Measurements from ENCODE around the gene SND1. TPM values are rescaled to one million over a fixed set of nuclear protein-coding genes. Genes with fewer than 3 reads are reported as not detected.
A peak's percentile ranks its signal among the peaks of the same experiment; 100 is the strongest.

SND1 gene
- total RNA-seq (234 and 249 TPM in 2 replicates), polyA plus RNA-seq (113 and 116 TPM in 2 replicates), polyA minus RNA-seq (269 and 273 TPM in 2 replicates), Bru-seq, nascent RNA (percentile 95 among the genes with signal in this experiment), BruChase-seq, experiment 1, labeled RNA remaining after a 6-hour chase (percentile 74 among the genes with signal in this experiment), BruChase-seq, experiment 2, labeled RNA remaining after a 2-hour chase (percentile 74 among the genes with signal in this experiment)
- polyA plus RNA-seq (2011; cell fraction: cytosol; rRNA removed): 142 and 145 TPM in 2 replicates
- polyA plus RNA-seq (2011; cell fraction: nucleus; rRNA removed): 150 and 152 TPM in 2 replicates
- 164 and 205 TPM in 2 replicates for polyA plus RNA-seq (2012)
- 158 TPM for polyA minus RNA-seq (2011; cell fraction: cytosol; rRNA and poly(A)+ RNA removed)
- polyA minus RNA-seq (2011; cell fraction: nucleus; rRNA and poly(A)+ RNA removed): 216 and 269 TPM in 2 replicates
- long read RNA-seq, transcript SND1-201 (24 exons, 3,476 nt): major isoform, 349 of 429 reads
- long read RNA-seq, partial matches to known transcripts: 54 of 429 reads
- long read RNA-seq, other reads (novel, unspliced or antisense): 25 of 429 reads

DNA sequence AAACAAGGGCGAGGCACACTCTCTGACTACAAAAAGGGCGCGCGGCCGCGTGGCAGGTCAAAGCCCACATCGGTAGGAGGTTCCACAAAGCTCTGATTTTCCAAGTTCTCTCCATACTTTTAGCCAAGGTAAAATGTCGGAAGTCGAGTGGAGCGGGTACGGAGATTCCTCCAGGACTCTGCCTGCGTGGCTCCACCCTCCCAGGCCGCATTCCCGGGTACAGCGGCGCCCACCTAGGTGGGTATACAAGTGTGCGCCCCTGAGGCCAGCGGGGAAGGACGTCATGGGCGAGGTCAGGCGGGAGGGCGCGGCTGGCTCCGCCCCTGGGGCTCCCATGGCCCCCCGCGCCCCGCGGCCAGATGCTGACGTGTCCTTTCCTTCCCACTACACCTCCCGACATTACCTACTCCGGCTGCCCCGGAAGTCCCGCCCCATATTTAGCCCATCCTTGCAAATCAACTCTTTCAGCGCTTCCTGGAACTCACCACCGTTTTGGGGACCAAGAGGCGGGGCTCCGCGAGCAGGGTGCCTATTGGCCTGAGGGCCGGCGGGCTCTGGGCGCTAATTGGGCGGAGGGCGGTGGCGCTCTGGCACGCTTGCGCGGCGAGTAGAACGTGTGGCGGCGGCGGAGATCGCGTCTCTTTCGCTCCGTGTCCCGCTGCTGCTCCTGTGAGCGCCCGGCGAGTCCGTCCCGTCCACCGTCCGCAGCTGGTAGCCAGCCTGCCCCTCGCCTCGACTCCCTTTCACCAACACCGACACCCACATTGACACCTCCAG is at the start of gene SND1:
SND1 (plus strand) TSS at position 639 of the 777 bp plus-strand sequence. CDS start 180 bp downstream, outside the sequence.
- peak; percentile 97 for FAIRE-seq

DNA sequence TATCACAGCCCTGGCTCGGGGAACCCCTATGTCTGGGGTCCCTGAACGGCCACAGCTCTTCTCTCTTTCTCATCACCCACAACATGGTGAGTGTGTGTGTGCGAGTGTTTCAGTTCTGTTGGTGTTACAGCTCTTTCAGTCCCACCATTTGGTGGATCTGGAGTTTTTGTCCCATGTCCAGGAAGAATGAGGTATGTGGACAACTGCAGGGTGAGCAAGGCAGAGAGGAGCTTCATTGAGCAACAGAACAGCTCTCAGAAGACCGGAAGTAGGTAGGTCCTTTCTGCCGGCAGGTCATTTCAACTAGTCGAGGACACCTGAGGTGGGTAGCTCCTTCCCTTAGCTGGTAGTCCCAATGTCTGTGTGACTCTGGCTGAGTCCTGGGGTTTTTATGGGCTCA is 43.5 kb upstream of the SND1 start:
- TF ChIP-seq POLR2A (IDR thresholded peaks at IDR 0.05; ENCODE audit: low read depth, low read length) (no peak), JUN (IDR thresholded peaks at IDR 0.05; ENCODE audit: borderline replicate concordance, insufficient read depth, insufficient read length, low read depth) (no peak), FOS (IDR thresholded peaks at IDR 0.05; ENCODE audit: borderline replicate concordance, insufficient read depth, low read length) (no peak), POLR2AphosphoS5 (IDR thresholded peaks at IDR 0.05; ENCODE audit: insufficient read depth, low read depth, low read length) (no peak), EZH2 (IDR thresholded peaks at IDR 0.05; ENCODE audit: borderline replicate concordance, low read depth, low read length, severe bottlenecking) (no peak), GATA2 (IDR thresholded peaks at IDR 0.05; ENCODE audit: insufficient read depth, insufficient read length, low read depth, low read length) (no peak), MYC (IDR thresholded peaks at IDR 0.05; ENCODE audit: low read depth, low read length) (no peak)
- TF ChIP-seq, protein P1, sequence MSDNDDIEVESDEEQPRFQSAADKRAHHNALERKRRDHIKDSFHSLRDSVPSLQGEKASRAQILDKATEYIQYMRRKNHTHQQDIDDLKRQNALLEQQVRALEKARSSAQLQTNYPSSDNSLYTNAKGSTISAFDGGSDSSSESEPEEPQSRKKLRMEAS (IDR thresholded peaks at IDR 0.05; ENCODE audit: insufficient read depth, insufficient read length): no peak
- TF ChIP-seq, protein P2, sequence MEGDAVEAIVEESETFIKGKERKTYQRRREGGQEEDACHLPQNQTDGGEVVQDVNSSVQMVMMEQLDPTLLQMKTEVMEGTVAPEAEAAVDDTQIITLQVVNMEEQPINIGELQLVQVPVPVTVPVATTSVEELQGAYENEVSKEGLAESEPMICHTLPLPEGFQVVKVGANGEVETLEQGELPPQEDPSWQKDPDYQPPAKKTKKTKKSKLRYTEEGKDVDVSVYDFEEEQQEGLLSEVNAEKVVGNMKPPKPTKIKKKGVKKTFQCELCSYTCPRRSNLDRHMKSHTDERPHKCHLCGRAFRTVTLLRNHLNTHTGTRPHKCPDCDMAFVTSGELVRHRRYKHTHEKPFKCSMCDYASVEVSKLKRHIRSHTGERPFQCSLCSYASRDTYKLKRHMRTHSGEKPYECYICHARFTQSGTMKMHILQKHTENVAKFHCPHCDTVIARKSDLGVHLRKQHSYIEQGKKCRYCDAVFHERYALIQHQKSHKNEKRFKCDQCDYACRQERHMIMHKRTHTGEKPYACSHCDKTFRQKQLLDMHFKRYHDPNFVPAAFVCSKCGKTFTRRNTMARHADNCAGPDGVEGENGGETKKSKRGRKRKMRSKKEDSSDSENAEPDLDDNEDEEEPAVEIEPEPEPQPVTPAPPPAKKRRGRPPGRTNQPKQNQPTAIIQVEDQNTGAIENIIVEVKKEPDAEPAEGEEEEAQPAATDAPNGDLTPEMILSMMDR (IDR thresholded peaks at IDR 0.05; ENCODE audit: extremely low read depth in 1 of 2, insufficient read depth in 1 of 2, low read depth in 1 of 2, low read length in 2 of 2): no peak
- CTCF ChIA-PET: interaction anchor here (1.2 kb wide), 1 partner anchor 9 kb away, joined by 5 read pairs; the partner anchor contains the start of gene PAX4
- Histone ChIP-seq H3K79me2 (ENCODE audit: control insufficient read depth, insufficient read depth, low read length) (no peaks in the 10 kb centered on the region), H3K27me3 (ENCODE audit: control insufficient read depth in 2 of 2, insufficient read depth in 2 of 2, low read length in 2 of 2) (no peaks in the 10 kb centered on the region), H2AFZ (ENCODE audit: low read depth, low read length) (no peak overlapping the region), H3K4me2 (ENCODE audit: insufficient read depth, low read length) (no peak overlapping the region), H3K27ac (ENCODE audit: insufficient read depth, low read depth, low read length) (no peak overlapping the region), H3K9ac (replicated peaks; ENCODE audit: extremely low read depth, insufficient read depth, low read length) (no peak overlapping the region), H3K4me3 (replicated peaks in 1 of 3; ENCODE audit: insufficient read depth in 1 of 3, low read depth in 1 of 3, low read length in 3 of 3) (no peak overlapping the region), H3K9me3 (replicated peaks; ENCODE audit: control insufficient read depth, insufficient read depth, low read length) (no peaks in the 10 kb centered on the region), H4K20me1 (replicated peaks; ENCODE audit: control insufficient read depth, extremely low read depth, insufficient read depth, low read length) (no peaks in the 10 kb centered on the region), H3K4me1 (ENCODE audit: control insufficient read depth, extremely low read depth, insufficient read depth, low read length) (no peaks in the 10 kb centered on the region), H3K9me1 (replicated peaks; ENCODE audit: control insufficient read depth, extremely low read depth, insufficient read depth, low read length) (no peaks in the 10 kb centered on the region), H3K36me3 (ENCODE audit: control insufficient read depth in 2 of 2, extremely low read depth in 1 of 2, insufficient read depth in 2 of 2, low read length in 2 of 2) (no peaks in the 10 kb centered on the region)
- intact Hi-C loops (cut with micrococcal nuclease): no loop called here
- DNase-seq (ENCODE audit: low read depth, low spot score) (no peak), FAIRE-seq (no peak)
- dilution Hi-C loops (cut with MboI; ENCODE audit: extremely low pct_ligation_motif_present, low sequenced_read_pairs): no loop called here
- BruUV-seq (replicated peaks): no TSS peak
- POLR2A ChIA-PET: no interaction called here

More for the DNA sequence above, at the start of gene SND1:
- peaks cover 5% of the 10 kb centered on the region for H4K20me1 ChIP-seq (replicated peaks; ENCODE audit: control insufficient read depth, extremely low read depth, insufficient read depth, low read length)
- intact Hi-C loops (cut with micrococcal nuclease) (loop anchor here (1.0 kb wide), 2 partner anchors 63 to 66 kb away; partner anchors contain the start of genes ARF5 and GCC1), dilution Hi-C loops (cut with MboI; ENCODE audit: extremely low pct_ligation_motif_present, low sequenced_read_pairs) (no loop called here)
- peak within 1 kb of the TSS; percentile 94 for H3K9ac ChIP-seq (replicated peaks; ENCODE audit: extremely low read depth, insufficient read depth, low read length)
- POLR2A ChIA-PET: no interaction called here
- H3K4me2 ChIP-seq (ENCODE audit: insufficient read depth, low read length): peak within 1 kb of the TSS; percentile 93
- H3K27me3 ChIP-seq (ENCODE audit: control insufficient read depth in 2 of 2, insufficient read depth in 2 of 2, low read length in 2 of 2): peaks cover 2 to 3% of the 10 kb centered on the region in 2 experiments
- no peaks in the 10 kb centered on the region for H3K9me3 ChIP-seq (replicated peaks; ENCODE audit: control insufficient read depth, insufficient read depth, low read length)
- H3K4me1 ChIP-seq (ENCODE audit: control insufficient read depth, extremely low read depth, insufficient read depth, low read length): peaks cover 28% of the 10 kb centered on the region
- no peaks in the 10 kb centered on the region for H3K9me1 ChIP-seq (replicated peaks; ENCODE audit: control insufficient read depth, extremely low read depth, insufficient read depth, low read length)
- CTCF ChIA-PET: interaction anchor here (0.8 to 1.5 kb wide), 5 partner anchors 12 to 63 kb away, joined by 3 to 5 read pairs (median 4); partner anchors contain the start of genes ARF5 and FSCN3
- H2AFZ ChIP-seq (ENCODE audit: low read depth, low read length): peak within 1 kb of the TSS; percentile 67
- no peaks in the 10 kb centered on the region for H3K36me3 ChIP-seq (ENCODE audit: control insufficient read depth in 2 of 2, extremely low read depth in 1 of 2, insufficient read depth in 2 of 2, low read length in 2 of 2)
- H3K4me3 ChIP-seq (replicated peaks in 1 of 3; ENCODE audit: insufficient read depth in 1 of 3, low read depth in 1 of 3, low read length in 3 of 3): peak within 1 kb of the TSS; percentile 50 to 94 (median 76)
- TF ChIP-seq FOS (IDR thresholded peaks at IDR 0.05; ENCODE audit: borderline replicate concordance, insufficient read depth, low read length) (peak; percentile 18), POLR2A (IDR thresholded peaks at IDR 0.05; ENCODE audit: low read depth, low read length) (peak; percentile 88), POLR2AphosphoS5 (IDR thresholded peaks at IDR 0.05; ENCODE audit: insufficient read depth, low read depth, low read length) (peak; percentile 86), MYC (IDR thresholded peaks at IDR 0.05; ENCODE audit: low read depth, low read length) (no peak)
- TF ChIP-seq, protein P1 (IDR thresholded peaks at IDR 0.05; ENCODE audit: insufficient read depth, insufficient read length): peak; percentile 28
- peaks cover 46% of the 10 kb centered on the region for H3K79me2 ChIP-seq (ENCODE audit: control insufficient read depth, insufficient read depth, low read length)
- BruUV-seq (replicated peaks): no TSS peak
- peak; percentile 98 for DNase-seq (ENCODE audit: low read depth, low spot score)
- peak within 1 kb of the TSS; percentile 89 for H3K27ac ChIP-seq (ENCODE audit: insufficient read depth, low read depth, low read length)

Data from endothelial cell of umbilical vein (primary cell).